Prostate gland (tissue), 2 donors: ENCODE results near the gene DERL2. TPM values are rescaled to one million over a fixed set of nuclear protein-coding genes. Genes with fewer than 3 reads are reported as not detected.
A peak's percentile ranks its signal among the peaks of the same experiment; 100 is the strongest.

Source experiments
- DNase-seq: peaks from one replicate; pipeline ENCODE4 v3.0.0-alpha.2; 2019; ENCODE audit warnings: low spot score
- H3K27ac ChIP-seq, 2 donors: fragments of 200-600 bp; sonication (generic); 2 replicates each; pipeline ENCODE4 v1.5.1; 2017 to 2019
- H3K27me3 ChIP-seq: fragments of 200-600 bp; sonication (generic); replicated peaks from 2 replicates; pipeline ENCODE4 v1.5.1; 2019; ENCODE audit not compliant: insufficient read depth
- H3K36me3 ChIP-seq, 2 donors: fragments of 200-600 bp; sonication (generic); 1 replicate in 1 of 2; 2 replicates in 1 of 2; pipeline versions ENCODE4 v1.5.1 to v1.8.1; 2017 to 2019
- H3K4me1 ChIP-seq: fragments of 200-600 bp; sonication (generic); replicated peaks from 2 replicates; pipeline ENCODE4 v1.5.1; 2019
- H3K4me3 ChIP-seq, 2 donors: fragments of 200-600 bp; sonication (generic); 2 replicates each; pipeline ENCODE4 v1.5.1; 2017 to 2019
- H3K9me3 ChIP-seq: fragments of 200-600 bp; sonication (generic); 2 replicates; pipeline ENCODE4 v1.5.1; 2017
- POLR2A ChIP-seq: fragments of 450-650 bp; IDR thresholded peaks from one replicate; pipeline ENCODE4 v1.6.1; 2016; ENCODE audit warnings: antibody characterized with exemption, mild to moderate bottlenecking
- POLR2AphosphoS5 ChIP-seq: sonication (generic); formaldehyde crosslinking; IDR thresholded peaks from one replicate; pipeline ENCODE4 v1.6.1; 2017; ENCODE audit warnings: antibody characterized with exemption
- WGBS: methylation state at CpG from one replicate; pipeline ENCODE4 v1.1.5; 2018; 5-methylcytosine and 5-hydroxymethylcytosine counted together
- intact Hi-C: fragments of 100-400 bp; cut with DNase I; formaldehyde crosslinking; loops from one replicate; pipeline ENCODE4 v1.14.2; 2022
- total RNA-seq, 2 donors: library from RNA; depleted of rRNA; stranded (reverse); fragments of >200 nt; gene quantifications; one replicate each; pipeline ENCODE4 v1.1.0, GENCODE V29; 2016
- TF ChIP-seq, protein P1 (sequence below), 4 experiments: fragments of 200-600 bp in 2 of 4; fragments of 450-650 bp in 2 of 4; sonication (generic) in 2 of 4; IDR thresholded peaks; 1 replicate in 3 of 4; 2 replicates in 1 of 4; pipeline ENCODE4 v1.5.1; 2016 to 2019; ENCODE audit warnings: antibody characterized with exemption in 4 of 4, mild to moderate bottlenecking in 2 of 4, moderate library complexity in 2 of 4

Gene DERL2
- total RNA-seq = 10 to 100 TPM; 37.9 to 47.3 TPM

DNA sequence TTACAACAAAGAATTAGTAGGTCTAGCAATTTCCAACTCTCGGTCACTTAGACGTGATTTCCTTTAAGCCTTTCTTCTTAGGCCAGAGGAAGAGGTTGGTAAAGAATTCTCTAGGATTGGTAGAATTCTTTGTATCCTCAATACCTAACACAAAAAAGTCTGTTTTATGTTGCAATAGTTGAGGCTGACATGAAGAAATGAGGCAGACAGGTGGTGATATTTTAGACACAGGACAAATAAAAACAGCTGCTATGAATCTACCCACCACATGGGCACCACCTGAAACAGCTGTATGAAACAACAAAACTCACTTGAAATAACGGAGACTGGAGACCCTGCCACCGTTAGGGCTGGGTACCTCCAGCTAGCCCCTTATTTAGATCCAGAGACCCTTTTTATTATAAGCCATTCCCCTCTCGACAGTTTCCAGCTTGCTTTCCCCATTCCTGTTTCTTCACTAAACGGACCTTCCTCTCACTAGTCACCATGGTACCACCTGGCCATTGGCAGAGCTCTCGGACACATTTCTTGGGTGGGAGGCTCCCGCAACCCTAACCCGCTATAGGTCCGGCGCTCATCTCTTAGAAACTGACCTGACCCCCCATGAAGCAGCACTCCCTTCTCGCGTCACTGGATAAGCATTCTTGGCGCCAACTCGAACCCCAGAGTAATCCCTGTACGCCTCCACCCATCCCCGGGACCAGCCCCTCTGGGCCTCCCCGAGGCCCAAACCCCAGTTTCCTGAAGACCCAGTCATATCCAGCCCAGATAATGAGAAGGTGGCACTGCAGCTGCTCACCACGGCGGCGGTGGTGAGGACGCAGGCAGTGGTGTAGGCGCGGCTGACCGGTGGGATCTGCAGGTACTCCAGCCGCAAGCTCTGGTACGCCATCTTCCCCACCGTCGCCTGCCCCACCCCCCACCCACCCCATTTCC lies at the start of gene DERL2:
DERL2 (minus strand) TSS at position 909 of the 936 bp plus-strand sequence; CDS start at position 892, 17 bp downstream.
- Histone ChIP-seq H3K4me1 (no peaks in the 10 kb centered on the region), H3K27ac (peak within 1 kb of the TSS; percentile 99 to 100), H3K36me3 (no peaks in the 10 kb centered on the region), H3K27me3 (no peaks in the 10 kb centered on the region), H3K4me3 (peak within 1 kb of the TSS; percentile 67 to 68), H3K9me3 (no peaks in the 10 kb centered on the region)
- peak; percentile 7 for DNase-seq
- WGBS = 5% methylated on average over 26 of the region's 29 CpGs
- intact Hi-C loops = no loop called here
- TF ChIP-seq POLR2AphosphoS5 = no peak
- TF ChIP-seq, protein P1, sequence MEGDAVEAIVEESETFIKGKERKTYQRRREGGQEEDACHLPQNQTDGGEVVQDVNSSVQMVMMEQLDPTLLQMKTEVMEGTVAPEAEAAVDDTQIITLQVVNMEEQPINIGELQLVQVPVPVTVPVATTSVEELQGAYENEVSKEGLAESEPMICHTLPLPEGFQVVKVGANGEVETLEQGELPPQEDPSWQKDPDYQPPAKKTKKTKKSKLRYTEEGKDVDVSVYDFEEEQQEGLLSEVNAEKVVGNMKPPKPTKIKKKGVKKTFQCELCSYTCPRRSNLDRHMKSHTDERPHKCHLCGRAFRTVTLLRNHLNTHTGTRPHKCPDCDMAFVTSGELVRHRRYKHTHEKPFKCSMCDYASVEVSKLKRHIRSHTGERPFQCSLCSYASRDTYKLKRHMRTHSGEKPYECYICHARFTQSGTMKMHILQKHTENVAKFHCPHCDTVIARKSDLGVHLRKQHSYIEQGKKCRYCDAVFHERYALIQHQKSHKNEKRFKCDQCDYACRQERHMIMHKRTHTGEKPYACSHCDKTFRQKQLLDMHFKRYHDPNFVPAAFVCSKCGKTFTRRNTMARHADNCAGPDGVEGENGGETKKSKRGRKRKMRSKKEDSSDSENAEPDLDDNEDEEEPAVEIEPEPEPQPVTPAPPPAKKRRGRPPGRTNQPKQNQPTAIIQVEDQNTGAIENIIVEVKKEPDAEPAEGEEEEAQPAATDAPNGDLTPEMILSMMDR (IDR thresholded peaks at IDR 0.05) = no peak
- TF ChIP-seq POLR2A = no peak

DNA sequence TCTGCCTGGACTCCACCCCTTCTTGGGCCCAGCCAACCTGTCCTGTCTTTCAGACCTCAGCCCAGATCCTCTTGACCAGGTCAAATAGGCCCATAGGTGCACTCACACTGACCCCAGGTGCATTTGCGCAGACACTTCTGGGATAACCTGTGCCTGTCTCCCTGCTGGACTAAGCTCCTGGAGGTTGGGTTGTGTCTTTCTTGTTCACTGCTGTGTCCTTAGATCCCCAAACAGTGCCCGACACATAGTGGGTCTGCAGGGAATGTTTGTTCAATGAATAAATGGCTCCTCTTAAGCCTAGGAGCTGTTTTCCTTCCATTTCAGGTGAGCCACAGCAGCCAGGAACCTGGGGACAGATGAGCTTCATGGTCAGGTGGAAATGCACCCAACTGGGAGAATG lies 49.5 kb upstream of the DERL2 start:
- 100% methylated on average over 2 of the region's 2 CpGs for WGBS
- H3K27ac ChIP-seq = no peak overlapping the region
- no peaks in the 10 kb centered on the region for H3K9me3 ChIP-seq
- no peak overlapping the region for H3K4me3 ChIP-seq
- no peak for DNase-seq
- TF ChIP-seq POLR2AphosphoS5 = no peak
- no peaks in the 10 kb centered on the region for H3K36me3 ChIP-seq
- H3K27me3 ChIP-seq = no peaks in the 10 kb centered on the region
- no peaks in the 10 kb centered on the region for H3K4me1 ChIP-seq
- intact Hi-C loops = no loop called here

DNA sequence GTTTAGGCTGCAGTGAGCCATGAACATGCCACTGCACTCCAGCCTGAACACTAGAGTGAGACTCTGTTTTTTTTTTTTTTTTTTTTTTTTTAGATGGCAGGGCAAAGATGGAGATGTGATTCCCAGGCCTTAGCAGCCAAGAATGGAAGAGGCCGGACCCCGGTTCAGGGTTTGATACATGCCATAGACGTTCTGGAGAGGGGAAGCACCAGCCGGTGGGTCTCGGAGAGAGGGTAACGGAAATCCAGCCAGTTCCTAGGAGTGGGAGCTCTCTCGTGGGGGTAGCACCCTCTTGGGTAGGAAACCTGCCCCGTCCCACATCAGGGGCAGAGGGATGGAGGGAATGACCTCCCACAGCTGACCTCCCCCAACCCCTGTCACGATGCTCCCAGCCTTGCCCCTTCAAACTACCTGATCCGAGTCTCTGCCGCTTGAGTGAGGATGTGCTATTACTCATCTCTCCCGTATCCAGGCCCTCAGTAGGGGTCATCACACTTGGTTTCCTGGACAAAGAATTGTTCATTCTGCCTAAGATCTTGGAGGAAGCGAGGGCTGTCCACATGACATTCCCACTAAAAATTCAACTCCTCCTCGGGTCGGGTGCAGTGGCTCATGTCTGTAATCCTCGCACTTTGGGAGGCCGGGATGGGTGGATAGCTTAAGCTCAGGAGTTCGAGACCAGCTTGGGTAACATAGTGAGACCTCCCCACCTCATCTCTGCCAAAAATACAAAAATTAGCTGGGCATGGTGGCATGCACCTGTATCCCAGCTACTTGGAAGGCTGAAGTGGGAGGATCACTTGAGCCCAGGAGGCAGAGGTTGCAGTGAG lies 47.7 kb upstream of the DERL2 start:
- Histone ChIP-seq H3K4me1 (no peaks in the 10 kb centered on the region), H3K27ac (no peak overlapping the region), H3K27me3 (no peaks in the 10 kb centered on the region), H3K36me3 (no peaks in the 10 kb centered on the region), H3K9me3 (no peaks in the 10 kb centered on the region), H3K4me3 (no peak overlapping the region)
- WGBS = 87% methylated on average over 18 of the region's 18 CpGs
- intact Hi-C loops = no loop called here
- TF ChIP-seq POLR2AphosphoS5 (no peak), POLR2A (no peak)
- TF ChIP-seq, protein P1 (IDR thresholded peaks at IDR 0.05) = no peak
- DNase-seq = no peak

DNA sequence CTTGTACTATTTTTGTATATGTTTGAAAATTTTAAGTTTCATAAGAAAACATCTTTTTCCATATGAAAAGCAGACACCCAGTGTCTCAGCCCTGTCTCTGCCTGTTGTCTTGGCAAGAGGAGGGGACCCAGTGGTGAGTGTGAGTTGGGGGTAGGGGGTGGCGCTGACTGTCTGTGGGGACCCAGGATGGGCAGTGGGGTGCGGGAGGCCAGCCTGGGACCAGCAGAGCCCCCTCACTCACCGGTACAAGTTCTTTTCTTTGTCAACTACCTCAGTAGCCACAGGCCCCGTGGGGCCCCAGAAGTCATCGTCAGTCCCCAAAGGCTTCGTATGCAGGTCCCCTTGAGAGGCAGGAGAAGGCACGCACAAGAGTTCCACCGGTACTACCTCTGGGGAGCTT lies 46.6 kb upstream of the DERL2 start:
- DNase-seq = no peak
- no peak overlapping the region for H3K27ac ChIP-seq
- no peaks in the 10 kb centered on the region for H3K9me3 ChIP-seq
- no peaks in the 10 kb centered on the region for H3K36me3 ChIP-seq
- 92% methylated on average over 8 of the region's 8 CpGs for WGBS
- H3K4me3 ChIP-seq = no peak overlapping the region
- H3K27me3 ChIP-seq = no peaks in the 10 kb centered on the region
- TF ChIP-seq, protein P1 (IDR thresholded peaks at IDR 0.05) = no peak
- no peak for TF ChIP-seq POLR2AphosphoS5
- no peak for TF ChIP-seq POLR2A
- intact Hi-C loops = no loop called here
- no peaks in the 10 kb centered on the region for H3K4me1 ChIP-seq

DNA sequence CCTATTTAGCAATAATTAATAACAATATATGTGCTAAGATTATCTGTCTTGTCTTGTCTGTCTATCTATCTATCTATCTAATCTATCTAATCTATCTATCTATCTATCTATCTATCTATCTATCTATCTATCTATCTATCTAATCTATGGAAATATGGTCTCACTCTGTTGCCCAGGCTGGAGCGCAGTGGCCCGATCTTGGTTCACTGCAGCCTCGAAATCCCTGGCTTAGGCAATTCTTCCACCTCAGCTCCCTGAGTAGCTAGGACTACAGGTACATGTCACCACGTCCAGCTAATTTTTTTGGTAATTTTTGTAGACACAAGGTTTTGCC lies 45.1 kb upstream of the DERL2 start:
- H3K36me3 ChIP-seq = no peaks in the 10 kb centered on the region
- WGBS = 96% methylated on average over 4 of the region's 4 CpGs
- TF ChIP-seq POLR2AphosphoS5 (no peak), POLR2A (no peak)

More for the DNA sequence above, 45.1 kb upstream of the DERL2 start:
- H3K27ac ChIP-seq = no peak overlapping the region
- no peak overlapping the region for H3K4me3 ChIP-seq
- DNase-seq = no peak
- intact Hi-C loops = no loop called here
- H3K4me1 ChIP-seq = no peaks in the 10 kb centered on the region
- no peaks in the 10 kb centered on the region for H3K27me3 ChIP-seq
- no peaks in the 10 kb centered on the region for H3K9me3 ChIP-seq
